GM12878 (cell line): ENCODE results near the gene C16orf82. TPM values are rescaled to one million over a fixed set of nuclear protein-coding genes. Genes with fewer than 3 reads are reported as not detected.

Experiments used
- ATAC-seq: fragments of 200-7000 bp; cut with Tn5 transposase; 3 replicates; pipeline ENCODE4 v1.9.1; 2020; ENCODE audit warnings: mild to moderate bottlenecking, moderate library complexity
- BruUV-seq: library from RNA; stranded (reverse); fragments of 400-500 nt; replicated peaks from 2 replicates; lab custom pipeline; 2021; lab: Mats Ljungman, UMichigan
- CTCF ChIA-PET: fragments of 300-600 bp; sonication (Branson Sonifier 250); formaldehyde crosslinking; extraction: SDS; loops from one replicate; lab custom pipeline; 2021; ENCODE audit warnings: inconsistent platforms; lab: Yijun Ruan, JAX
- POLR2A ChIA-PET: fragments of 350-600 bp; formaldehyde crosslinking; extraction: SDS; loops from one replicate; lab custom pipeline; 2021; ENCODE audit warnings: inconsistent platforms; lab: Charles Lee
- RAD21 ChIA-PET: fragments of 300-600 bp; sonication (Branson Sonifier 250); formaldehyde crosslinking; loops from one replicate; lab custom pipeline; 2023; ENCODE audit warnings: antibody characterized with exemption; ENCODE audit not compliant: unreplicated experiment; lab: Charles Lee
- SMC1A ChIA-PET: fragments of 300-600 bp; sonication (Branson Sonifier 250); formaldehyde crosslinking; loops from one replicate; lab custom pipeline; 2023; ENCODE audit not compliant: unreplicated experiment, uncharacterized antibody; lab: Charles Lee
- DNase-seq: peaks from one replicate; pipeline ENCODE4 v3.0.0-alpha.2; 2011; ENCODE audit warnings: low read depth, low spot score
- FAIRE-seq: peaks from 3 replicates; lab custom pipeline; 2011; peaks lifted over from hg19 to GRCh38; lab: Jason Lieb, UNC
- H2AFZ ChIP-seq: 2 replicates; pipeline ENCODE4 v1.6.0; 2011; ENCODE audit warnings: low read depth, low read length, control low read depth; ENCODE audit not compliant: control insufficient read depth
- H3K27ac ChIP-seq: 2 replicates; pipeline ENCODE4 v1.5.1; 2011; ENCODE audit warnings: control low read depth; ENCODE audit not compliant: control insufficient read depth, insufficient read depth
- H3K27me3 ChIP-seq, 2 experiments: replicated peaks in 1 of 2; 2 replicates each; pipeline versions ENCODE4 v1.6.0 to v1.6.1; 2011; ENCODE audit warnings: low read length in 1 of 2; ENCODE audit not compliant: control insufficient read depth in 2 of 2, insufficient read depth in 2 of 2
- H3K36me3 ChIP-seq, 2 experiments: 2 replicates each; pipeline ENCODE4 v1.5.1; 2011; ENCODE audit warnings: low read length in 1 of 2; ENCODE audit not compliant: control insufficient read depth in 2 of 2, insufficient read depth in 2 of 2
- H3K4me1 ChIP-seq: 2 replicates; pipeline ENCODE4 v1.6.1; 2011; ENCODE audit warnings: mild to moderate bottlenecking, low read length, moderate library complexity, mixed read lengths; ENCODE audit not compliant: control insufficient read depth, insufficient read depth
- H3K4me2 ChIP-seq: 2 replicates; pipeline ENCODE4 v1.6.0; 2011; ENCODE audit warnings: control low read depth; ENCODE audit not compliant: control insufficient read depth, insufficient read depth
- H3K4me3 ChIP-seq: fragments of 200-600 bp; sonication (generic); 2 replicates; pipeline ENCODE4 v1.5.1; 2016
- H3K79me2 ChIP-seq: 2 replicates; pipeline ENCODE4 v1.6.0; 2011; ENCODE audit warnings: low read length; ENCODE audit not compliant: control insufficient read depth, insufficient read depth
- H3K9ac ChIP-seq: 2 replicates; pipeline ENCODE4 v1.8.0; 2011; ENCODE audit warnings: low read length, control low read depth, mixed read lengths; ENCODE audit not compliant: control insufficient read depth, insufficient read depth
- H3K9me3 ChIP-seq: replicated peaks from 3 replicates; pipeline ENCODE4 v1.5.1; 2011; ENCODE audit warnings: mild to moderate bottlenecking, low read length; ENCODE audit not compliant: control insufficient read depth, insufficient read depth
- H4K20me1 ChIP-seq: 2 replicates; pipeline ENCODE4 v1.6.0; 2011; ENCODE audit not compliant: control insufficient read depth, insufficient read depth
- BCL11A ChIP-seq: IDR thresholded peaks from 2 replicates; pipeline ENCODE4 v1.6.1; 2011; ENCODE audit warnings: low read depth, low read length
- BHLHE40 ChIP-seq, 2 experiments: fragments of 450-650 bp in 1 of 2; IDR thresholded peaks; 2 replicates each; pipeline ENCODE4 v1.6.1; 2011 to 2017; ENCODE audit warnings: low read depth in 2 of 2, borderline replicate concordance in 1 of 2, improper control_type of control experiment in 1 of 2, low read length in 1 of 2, mild to moderate bottlenecking in 1 of 2
- BRCA1 ChIP-seq: IDR thresholded peaks from 2 replicates; pipeline ENCODE4 v1.6.1; 2011; ENCODE audit warnings: low read depth, low read length, improper control_type of control experiment
- CBX5 ChIP-seq: sonication (generic); IDR thresholded peaks from 2 replicates; pipeline ENCODE4 v1.6.1; 2016; ENCODE audit warnings: low read depth, moderate library complexity, mild to moderate bottlenecking, inconsistent platforms
- DPF2 ChIP-seq: fragments of 450-650 bp; IDR thresholded peaks from 2 replicates; pipeline ENCODE4 v1.6.1; 2017; ENCODE audit warnings: mild to moderate bottlenecking
- ELK1 ChIP-seq: IDR thresholded peaks from 2 replicates; pipeline ENCODE4 v1.6.1; 2012; ENCODE audit warnings: low read depth, low read length, improper control_type of control experiment
- EP300 ChIP-seq, 2 experiments: fragments of 150-350 bp in 1 of 2; IDR thresholded peaks; 2 replicates each; pipeline ENCODE4 v1.6.1; 2011 to 2012; ENCODE audit warnings: low read depth in 2 of 2, low read length in 2 of 2, borderline replicate concordance in 1 of 2, improper control_type of control experiment in 1 of 2, inconsistent platforms in 1 of 2; ENCODE audit not compliant: control insufficient read depth in 1 of 2
- IRF4 ChIP-seq: IDR thresholded peaks from 2 replicates; pipeline ENCODE4 v1.6.1; 2011; ENCODE audit warnings: low read depth, low read length
- MAX ChIP-seq: IDR thresholded peaks from 2 replicates; pipeline ENCODE4 v1.6.1; 2012; ENCODE audit warnings: low read depth, low read length, improper control_type of control experiment
- MLLT1 ChIP-seq: fragments of 450-650 bp; IDR thresholded peaks from 2 replicates; pipeline ENCODE4 v1.6.1; 2016; ENCODE audit warnings: mild to moderate bottlenecking
- NBN ChIP-seq: fragments of 450-650 bp; IDR thresholded peaks from 2 replicates; pipeline ENCODE4 v1.6.1; 2016
- NFXL1 ChIP-seq: fragments of 450-650 bp; IDR thresholded peaks from 2 replicates; pipeline ENCODE4 v1.6.1; 2017; ENCODE audit warnings: antibody characterized with exemption, mild to moderate bottlenecking, borderline replicate concordance
- PML ChIP-seq: IDR thresholded peaks from 2 replicates; pipeline ENCODE4 v1.6.1; 2012; ENCODE audit warnings: low read length, inconsistent platforms
- POLR2A ChIP-seq: IDR thresholded peaks from 2 replicates; pipeline ENCODE4 v1.6.1; 2011; ENCODE audit warnings: low read depth, mild to moderate bottlenecking, low read length
- POLR2AphosphoS2 ChIP-seq: IDR thresholded peaks from 2 replicates; pipeline ENCODE4 v1.6.1; 2011; ENCODE audit warnings: low read depth, mild to moderate bottlenecking, low read length, improper control_type of control experiment, moderate library complexity
- POLR2AphosphoS5 ChIP-seq: IDR thresholded peaks from 2 replicates; pipeline ENCODE4 v1.6.1; 2011; ENCODE audit warnings: mild to moderate bottlenecking, low read length, inconsistent platforms
- PRDM15 ChIP-seq: fragments of 450-650 bp; formaldehyde crosslinking; IDR thresholded peaks from 2 replicates; pipeline ENCODE4 v1.4.0; 2020; ENCODE audit warnings: mild to moderate bottlenecking, moderate library complexity
- RUNX3 ChIP-seq: IDR thresholded peaks from 2 replicates; pipeline ENCODE4 v1.6.1; 2012; ENCODE audit warnings: low read length, inconsistent platforms
- SMAD5 ChIP-seq: IDR thresholded peaks from 2 replicates; pipeline ENCODE4 v1.6.1; 2016; ENCODE audit warnings: antibody characterized with exemption, low read depth
- STAT1 ChIP-seq: fragments of 450-650 bp; conservative IDR thresholded peaks from 2 replicates; pipeline ENCODE4 v1.6.1; 2014; ENCODE audit warnings: antibody characterized with exemption, mild to moderate bottlenecking
- WGBS: methylation state at CpG from one replicate; pipeline ENCODE4 v1.1.6; 2016; ENCODE audit warnings: low lambda C conversion rate; ENCODE audit not compliant: insufficient replicate concordance, insufficient coverage; ENCODE audit errors: missing lambda C conversion rate; 5-methylcytosine and 5-hydroxymethylcytosine counted together
- in situ Hi-C: fragments of 300-500 bp; cut with MboI; formaldehyde crosslinking; loops from 9 replicates; pipeline ENCODE4 v1.14.3; 2018; ENCODE audit warnings: mixed read lengths
- intact Hi-C: fragments of 100-400 bp; cut with micrococcal nuclease; formaldehyde crosslinking; loops from one replicate; pipeline ENCODE4 v1.14.2; 2022; ENCODE audit not compliant: unreplicated experiment
- polyA plus RNA-seq, 11 experiments: library from polyadenylated mRNA; depleted of rRNA in 4 of 11; unstranded in 6 of 11; stranded (reverse) in 5 of 11; fragments of >200 nt; fragmentation: Nextera tagmentation in 4 of 11; fragmentation: Illumina TruSeq in 1 of 11; extraction: Ambion mirVana in 4 of 11; extraction: Trizol in 1 of 11; gene quantifications; 1 replicate in 1 of 11; 2 replicates in 10 of 11; pipeline versions ENCODE4 v1.2.1 to v1.2.3, GENCODE V29; 2011 to 2016; ENCODE audit warnings: inconsistent platforms in 2 of 11, missing spikeins in 2 of 11, low read depth in 1 of 11
- total RNA-seq, 4 experiments: library from RNA; depleted of rRNA in 3 of 4; stranded (reverse); fragments of >200 nt in 3 of 4; fragmentation: Illumina TruSeq in 1 of 4; extraction: Trizol in 1 of 4; gene quantifications; 2 replicates each; pipeline versions ENCODE4 v1.2.1 to v1.2.3, GENCODE V29; 2013 to 2021

The C16orf82 gene
- total and polyA plus RNA-seq, 10 of the 15 experiments (the other 5 are each of a cell fraction or from before 2014, with no cell fraction given) = not detected

GRCh38 chr16:27049117-27049516, 17.6 kb upstream of the C16orf82 start:
- SMC1A ChIA-PET = no interaction called here
- Histone ChIP-seq H3K36me3 (no peaks in the 10 kb centered on the region), H2AFZ (no peak overlapping the region), H3K4me3 (no peak overlapping the region), H4K20me1 (no peaks in the 10 kb centered on the region), H3K27ac (no peak overlapping the region), H3K9ac (no peak overlapping the region), H3K4me1 (no peaks in the 10 kb centered on the region), H3K79me2 (no peaks in the 10 kb centered on the region), H3K4me2 (no peak overlapping the region), H3K27me3 (no peaks in the 10 kb centered on the region), H3K9me3 (no peaks in the 10 kb centered on the region)
- WGBS = 0% methylated on average over 5 of the region's 5 CpGs
- CTCF ChIA-PET = no interaction called here
- POLR2A ChIA-PET = no interaction called here
- FAIRE-seq (no peak), DNase-seq (no peak), ATAC-seq (no peak)
- intact Hi-C loops = no loop called here
- BruUV-seq = no TSS peak
- TF ChIP-seq MLLT1 (no peak), NFXL1 (no peak), ELK1 (no peak), STAT1 (no peak), MAX (no peak), CBX5 (no peak), RUNX3 (no peak), IRF4 (no peak), BRCA1 (no peak), BCL11A (no peak), PML (no peak), EP300 (IDR thresholded peaks at IDR 0.05; ENCODE audit: borderline replicate concordance in 1 of 2, control insufficient read depth in 1 of 2, low read depth in 2 of 2, low read length in 2 of 2) (no peak), POLR2A (no peak), SMAD5 (no peak), NBN (no peak), PRDM15 (CRISPR knock-in tag) (no peak), DPF2 (no peak), POLR2AphosphoS5 (no peak), BHLHE40 (IDR thresholded peaks at IDR 0.05; ENCODE audit: borderline replicate concordance in 1 of 2, low read depth in 2 of 2, low read length in 1 of 2) (no peak), POLR2AphosphoS2 (no peak)
- RAD21 ChIA-PET = no interaction called here
- in situ Hi-C loops = no loop called here
